Measurements from ENCODE around the gene CAMK2D. TPM values are rescaled to one million over a fixed set of nuclear protein-coding genes. Genes with fewer than 3 reads are reported as not detected.

Gene CAMK2D
- total RNA-seq, 1 experiment from 2014 or later: 9.0 TPM

DNA sequence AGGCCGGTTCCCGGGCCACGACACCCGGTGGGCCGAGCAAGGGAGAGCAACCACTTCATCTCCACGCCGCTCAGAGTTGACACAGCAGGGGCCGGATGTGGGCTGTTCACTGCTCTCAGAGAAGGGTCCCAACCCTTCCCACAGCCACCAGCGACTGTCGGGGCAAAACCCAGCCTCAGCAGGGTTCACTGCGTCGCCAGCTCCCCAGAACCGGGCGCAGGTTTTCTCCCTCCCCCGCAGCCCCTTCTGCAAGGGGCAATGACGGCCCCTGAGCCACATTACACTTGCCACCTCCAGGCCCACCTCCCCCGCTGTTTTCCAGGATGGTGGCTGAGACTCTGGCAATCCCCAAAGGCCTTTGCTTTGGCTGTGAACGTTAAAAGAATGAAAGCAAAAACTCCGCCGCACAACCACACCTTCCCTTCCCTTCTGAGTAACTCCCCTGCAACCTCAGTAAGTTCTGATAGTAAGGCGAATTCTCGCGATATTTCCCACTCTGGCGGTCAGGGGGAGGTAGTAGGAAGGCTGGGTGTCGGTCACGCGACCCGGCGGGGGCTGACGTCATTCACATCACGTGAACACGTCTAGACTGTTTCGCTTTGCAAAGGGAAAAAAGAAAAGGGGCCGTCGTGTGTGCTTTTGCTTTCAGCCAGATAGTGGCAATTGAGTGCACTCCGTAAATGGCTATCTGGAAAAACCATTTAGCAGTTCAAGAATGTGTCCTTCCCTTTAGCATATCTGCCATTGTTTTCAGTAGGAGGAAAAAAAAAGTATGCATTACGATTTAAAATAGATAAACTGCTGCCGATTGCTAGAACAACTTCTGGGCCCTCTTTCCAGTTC is 869 bp upstream of the CAMK2D start:
- no CpG with 5 or more reads among the region's 38 CpGs for WGBS (ENCODE audit: extremely low coverage, insufficient read length, low lambda C conversion rate)
- H3K4me3 Mint-ChIP-seq: peak overlapping the region; percentile 92 to 96
- peaks cover 25% of the 10 kb centered on the region for H3K23me2 ChIP-seq (ENCODE audit: insufficient read length, low read depth, low read length, poor library complexity, severe bottlenecking)
- peak overlapping the region; percentile 37; the same call in 1 of the 2 replicates for H3K14ac ChIP-seq (ENCODE audit: insufficient read depth, low read length)
- no peak overlapping the region for H2BK120ac ChIP-seq (ENCODE audit: low read depth, low read length, poor library complexity, severe bottlenecking)
- no peak overlapping the region for H4K91ac ChIP-seq (ENCODE audit: insufficient read length, low read depth, low read length)
- H2BK20ac ChIP-seq (ENCODE audit: low read depth, low read length, poor library complexity, severe bottlenecking): no peak overlapping the region
- H3K18ac ChIP-seq (ENCODE audit: insufficient read length, low read depth, low read length): peak overlapping the region; percentile 39
- H2AFZ ChIP-seq (ENCODE audit: low read length): no peak overlapping the region
- H3K4me1 ChIP-seq (ENCODE audit: insufficient read depth, low read length): no peaks in the 10 kb centered on the region; the same call in 1 of the 2 replicates
- H3K27ac ChIP-seq (ENCODE audit: insufficient read length, low read depth, low read length): peak overlapping the region; percentile 93
- peak overlapping the region; percentile 98 to 99 (median 99) for H3K27ac Mint-ChIP-seq
- no peak overlapping the region for H2BK12ac ChIP-seq (ENCODE audit: insufficient read length, low read depth, low read length)
- no peaks in the 10 kb centered on the region; a peak in 2 of 5 replicates for H3K9me3 Mint-ChIP-seq
- peak overlapping the region; percentile 66 for H3K9ac ChIP-seq (ENCODE audit: extremely low read depth, insufficient read length, low read length)
- H4K20me1 ChIP-seq (ENCODE audit: control insufficient read depth, insufficient read depth, insufficient read length): no peaks in the 10 kb centered on the region
- H4K8ac ChIP-seq (replicated peaks; ENCODE audit: insufficient read length, low read depth, low read length): no peak overlapping the region
- peak overlapping the region; percentile 95 for H3K4me2 ChIP-seq (ENCODE audit: insufficient read depth, insufficient read length, low read length)
- H3K56ac ChIP-seq (ENCODE audit: insufficient read length, low read depth, low read length): no peak overlapping the region
- TF ChIP-seq, protein P1, sequence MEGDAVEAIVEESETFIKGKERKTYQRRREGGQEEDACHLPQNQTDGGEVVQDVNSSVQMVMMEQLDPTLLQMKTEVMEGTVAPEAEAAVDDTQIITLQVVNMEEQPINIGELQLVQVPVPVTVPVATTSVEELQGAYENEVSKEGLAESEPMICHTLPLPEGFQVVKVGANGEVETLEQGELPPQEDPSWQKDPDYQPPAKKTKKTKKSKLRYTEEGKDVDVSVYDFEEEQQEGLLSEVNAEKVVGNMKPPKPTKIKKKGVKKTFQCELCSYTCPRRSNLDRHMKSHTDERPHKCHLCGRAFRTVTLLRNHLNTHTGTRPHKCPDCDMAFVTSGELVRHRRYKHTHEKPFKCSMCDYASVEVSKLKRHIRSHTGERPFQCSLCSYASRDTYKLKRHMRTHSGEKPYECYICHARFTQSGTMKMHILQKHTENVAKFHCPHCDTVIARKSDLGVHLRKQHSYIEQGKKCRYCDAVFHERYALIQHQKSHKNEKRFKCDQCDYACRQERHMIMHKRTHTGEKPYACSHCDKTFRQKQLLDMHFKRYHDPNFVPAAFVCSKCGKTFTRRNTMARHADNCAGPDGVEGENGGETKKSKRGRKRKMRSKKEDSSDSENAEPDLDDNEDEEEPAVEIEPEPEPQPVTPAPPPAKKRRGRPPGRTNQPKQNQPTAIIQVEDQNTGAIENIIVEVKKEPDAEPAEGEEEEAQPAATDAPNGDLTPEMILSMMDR (conservative IDR thresholded peaks at IDR 0.05): no peak
- no peaks in the 10 kb centered on the region for H3K9me3 ChIP-seq (ENCODE audit: control insufficient read depth, low read depth, low read length)
- H2BK5ac ChIP-seq (ENCODE audit: insufficient read length, low read length): no peak overlapping the region
- H2BK15ac ChIP-seq (ENCODE audit: low read depth, low read length): no peak overlapping the region
- H3K4ac ChIP-seq (ENCODE audit: low read depth, low read length): no peak overlapping the region; the same call in 1 of the 2 replicates
- H4K5ac ChIP-seq (ENCODE audit: insufficient read length, low read depth, low read length): no peak overlapping the region
- no peak overlapping the region for H3K23ac ChIP-seq (ENCODE audit: insufficient read length, low read depth, low read length)
- no peak overlapping the region for H2AK5ac ChIP-seq (ENCODE audit: insufficient read length, low read length)
- H3K79me2 ChIP-seq (ENCODE audit: insufficient read depth, low read length): no peaks in the 10 kb centered on the region
- H3K36me3 Mint-ChIP-seq (ENCODE audit: insufficient read depth in 1 of 3, low read depth in 3 of 3): no peaks in the 10 kb centered on the region
- H3T11ph ChIP-seq (ENCODE audit: low read length): no peak overlapping the region
- peak; percentile 98 for DNase-seq
- H3K79me1 ChIP-seq (ENCODE audit: insufficient read depth, low read depth, low read length, poor library complexity, severe bottlenecking): no peaks in the 10 kb centered on the region
- H3K4me1 Mint-ChIP-seq: peaks cover 24 to 26% of the 10 kb centered on the region in 2 experiments
- H3K27me3 Mint-ChIP-seq (ENCODE audit: low read depth): peaks cover 15% of the 10 kb centered on the region
- H3K27me3 ChIP-seq (ENCODE audit: insufficient read depth, low read length): peaks cover 8% of the 10 kb centered on the region; the same call in 1 of the 2 replicates
